Measurements from ENCODE around the gene TPMT. TPM values are rescaled to one million over a fixed set of nuclear protein-coding genes. Genes with fewer than 3 reads are reported as not detected.

The TPMT gene
- polyA plus RNA-seq, 4 donors: 24.5 to 74.8 (median 50.1) TPM

- 85 to 97% (median 88%) methylated on average over 4 of the region's 4 CpGs for WGBS, 3 donors
Measured at GRCh38 chr6:18080544-18080943, 74.3 kb downstream of the TPMT start.

GRCh38 chr6:18078866-18079265 is 76.0 kb downstream of the TPMT start:
- DNase-seq (no peak), FAIRE-seq (no peak)
- H3K27me3 ChIP-seq (ENCODE audit: control insufficient read depth in 3 of 3, insufficient read depth in 3 of 3, low read length in 3 of 3): no peaks in the 10 kb centered on the region
- H3K9me3 ChIP-seq (ENCODE audit: control insufficient read depth in 2 of 2, insufficient read depth in 1 of 2, low read depth in 1 of 2, low read length in 1 of 2): peaks cover 0 to 4% of the 10 kb centered on the region in 2 donors
- no peaks in the 10 kb centered on the region for H3K4me1 ChIP-seq (ENCODE audit: control insufficient read depth in 3 of 3, insufficient read depth in 2 of 3, low read depth in 1 of 3, low read length in 2 of 3)
- no peaks in the 10 kb centered on the region for H3K36me3 ChIP-seq (ENCODE audit: control insufficient read depth in 3 of 3, insufficient read depth in 2 of 3, low read depth in 1 of 3, low read length in 3 of 3)
- 78 to 89% (median 84%) methylated on average over 3 of the region's 3 CpGs for WGBS, 3 donors
- H3K27ac ChIP-seq (ENCODE audit: low read depth in 1 of 3, low read length in 2 of 3): no peak overlapping the region
- no peak overlapping the region for H3K4me3 ChIP-seq (ENCODE audit: low read depth in 1 of 3, low read length in 3 of 3)

More at GRCh38 chr6:18080544-18080943, 74.3 kb downstream of the TPMT start:
- FAIRE-seq: no peak
- Histone ChIP-seq H3K9me3 (ENCODE audit: control insufficient read depth in 2 of 2, insufficient read depth in 1 of 2, low read depth in 1 of 2, low read length in 1 of 2) (no peaks in the 10 kb centered on the region), H3K36me3 (ENCODE audit: control insufficient read depth in 3 of 3, insufficient read depth in 2 of 3, low read depth in 1 of 3, low read length in 3 of 3) (no peaks in the 10 kb centered on the region), H3K27ac (ENCODE audit: low read depth in 1 of 3, low read length in 2 of 3) (no peak overlapping the region), H3K4me3 (ENCODE audit: low read depth in 1 of 3, low read length in 3 of 3) (no peak overlapping the region), H3K27me3 (ENCODE audit: control insufficient read depth in 3 of 3, insufficient read depth in 3 of 3, low read length in 3 of 3) (no peaks in the 10 kb centered on the region), H3K4me1 (ENCODE audit: control insufficient read depth in 3 of 3, insufficient read depth in 2 of 3, low read depth in 1 of 3, low read length in 2 of 3) (no peaks in the 10 kb centered on the region)
- DNase-seq: no peak

Other genes starting within 250 kb of the TPMT start
- gene KIF13A, start 167.4 kb downstream of the TPMT start, polyA plus RNA-seq: 10 to 100 TPM; 24.9 to 34.9 (median 28.7) TPM
- 1 to 10 TPM; 1.1 to 5.2 (median 2.8) TPM for gene NHLRC1, start 32.4 kb downstream of the TPMT start, polyA plus RNA-seq
- 10 to 100 TPM in 2 of 4 donors, 1 to 10 TPM in 2; 7.0 to 12.1 (median 9.6) TPM for gene KDM1B, start 345 bp upstream of the TPMT start, polyA plus RNA-seq
- gene DEK, start 109.5 kb upstream of the TPMT start, polyA plus RNA-seq: 100 to 1,000 TPM in 1 of 4 donors, 10 to 100 TPM in 3; 55.7 to 113 (median 69.2) TPM
- 1 to 10 TPM; 1.9 to 4.0 (median 3.1) TPM for gene RNF144B, start 232.3 kb upstream of the TPMT start, polyA plus RNA-seq